HT1080 (cell line): ENCODE measurements around the gene MINAR2. TPM values are rescaled to one million over a fixed set of nuclear protein-coding genes. Genes with fewer than 3 reads are reported as not detected.

Experiments
- DNase-seq: peaks from one replicate; pipeline ENCODE4 v3.0.0-alpha.2; 2015; ENCODE audit warnings: low read depth
- total RNA-seq: library from RNA; depleted of rRNA; stranded (reverse); fragments of >200 nt; shearing (Covaris generic); gene quantifications from 2 replicates; pipeline ENCODE4 v1.2.3, GENCODE V29; 2014; rRNA removed

Gene MINAR2
- total RNA-seq, 1 experiment from 2014 or later: not detected

DNA sequence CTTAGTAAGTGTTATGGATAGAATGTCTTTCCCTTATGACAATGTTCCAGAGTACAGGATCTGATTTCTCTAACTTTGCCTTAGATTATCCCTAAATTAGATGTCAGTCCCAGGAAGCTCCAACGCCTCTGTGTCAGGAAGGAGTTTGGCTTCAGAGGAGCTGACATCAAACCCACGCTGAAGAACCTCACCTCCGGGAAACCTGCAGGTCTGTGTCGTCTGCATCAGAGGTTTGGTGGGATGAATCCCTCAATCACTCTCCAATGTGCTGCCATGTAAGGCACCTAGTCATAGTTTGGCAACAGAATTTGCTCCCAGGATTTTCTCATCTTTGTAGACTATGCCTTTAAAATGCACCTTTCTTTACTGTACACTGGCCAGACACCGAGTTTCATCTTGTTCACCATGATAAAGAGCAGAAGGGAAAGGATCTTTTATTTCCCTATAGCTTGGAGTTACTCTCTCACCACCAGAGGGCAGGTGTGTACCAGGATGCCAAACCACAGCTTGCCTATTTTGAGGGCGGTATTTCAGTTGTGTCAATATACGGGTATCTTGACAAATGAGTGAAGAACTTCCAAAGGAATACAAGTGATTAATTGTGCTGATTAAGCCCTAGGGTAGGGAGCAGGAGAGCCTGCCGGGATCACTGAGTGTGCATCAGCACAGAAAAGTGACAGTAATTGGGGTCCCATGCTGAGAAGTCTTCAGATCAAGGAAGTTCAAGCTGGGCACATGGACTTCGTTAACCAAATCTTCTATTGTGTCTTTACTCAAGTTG, 23.4 kb downstream of the MINAR2 start:
- peak; percentile 39 for DNase-seq

DNA sequence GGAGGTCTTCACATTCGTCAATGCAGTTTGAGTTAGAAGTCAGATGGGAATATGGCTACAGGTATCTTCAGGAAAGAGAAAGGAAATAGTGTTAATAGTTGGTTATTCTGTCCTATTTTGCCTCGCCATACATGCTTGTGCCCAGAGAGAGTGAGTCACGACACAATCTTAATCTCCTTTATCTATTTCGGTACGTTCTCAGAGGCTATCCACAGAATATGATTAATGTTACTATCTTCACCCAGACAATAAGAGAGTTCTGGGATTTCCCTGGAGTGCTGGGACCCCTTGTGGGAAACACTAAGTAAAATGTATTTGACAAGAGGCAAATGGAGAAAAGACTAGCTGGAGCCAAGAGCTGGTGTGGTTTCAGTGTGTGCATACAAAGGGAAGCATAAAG, 25.5 kb downstream of the MINAR2 start:
- DNase-seq: no peak

GRCh38 chr5:129781594-129781993, 33.7 kb downstream of the MINAR2 start:
- no peak for DNase-seq

DNA sequence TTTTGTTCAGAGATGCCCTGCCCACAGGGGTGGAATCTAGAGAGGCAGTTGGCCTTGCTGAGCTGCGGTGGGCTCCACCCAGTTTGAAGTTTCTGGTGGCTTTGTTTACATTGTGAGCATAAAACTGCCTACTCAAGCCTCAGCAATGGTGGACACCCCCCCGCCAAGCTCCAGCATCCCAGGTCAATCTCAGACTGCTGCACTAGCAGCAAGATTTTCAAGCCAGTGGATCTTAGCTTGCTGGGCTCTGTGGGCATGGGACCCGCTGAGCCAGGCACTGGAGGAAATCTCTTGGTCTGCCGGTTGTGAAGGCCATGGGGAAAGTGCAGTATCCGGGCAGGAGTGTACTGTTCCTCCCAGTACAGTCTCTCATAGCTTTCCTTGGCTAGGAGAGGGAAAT, 55.5 kb downstream of the MINAR2 start:
- DNase-seq: no peak

DNA sequence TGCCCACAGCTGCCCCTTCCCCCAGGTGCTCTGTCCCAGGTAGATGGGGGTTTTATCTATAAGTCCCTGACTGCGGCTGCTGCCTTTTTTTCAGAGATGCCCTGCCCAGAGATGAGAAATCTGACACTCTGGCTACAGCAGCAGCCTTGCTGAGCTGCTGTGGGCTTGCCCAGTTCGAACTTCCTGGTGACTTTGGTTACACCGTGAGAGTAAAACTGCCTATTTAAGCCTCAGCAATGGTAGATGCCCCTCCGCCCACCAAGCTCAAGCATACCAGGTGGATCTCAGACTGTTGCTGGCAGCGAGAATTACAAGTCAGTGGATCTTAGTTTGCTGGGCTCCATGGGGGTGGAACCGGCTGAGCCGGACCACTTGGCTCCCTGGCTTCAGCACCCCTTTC, 56.8 kb downstream of the MINAR2 start:
- DNase-seq: no peak

GRCh38 chr5:129807162-129807814, 59.4 kb downstream of the MINAR2 start:
- no peak for DNase-seq

Other genes starting within 250 kb of the MINAR2 start
- gene CHSY3, start 156.4 kb downstream of the MINAR2 start, total RNA-seq: 10.5 and 11.8 TPM in 2 replicates